Stomach (tissue), 9 donors: Measurements from ENCODE around the gene TFAP2B. TPM values are rescaled to one million over a fixed set of nuclear protein-coding genes. Genes with fewer than 3 reads are reported as not detected.

Experiments
- DNase-seq, 2 donors: peaks; one replicate each; pipeline versions ENCODE4 v3.0.0 to v3.0.0-alpha.2; 2013 to 2019
- H3K27ac ChIP-seq, 5 donors: fragments of 200-600 bp in 4 of 5; sonication (generic) in 4 of 5; one replicate each; pipeline ENCODE4 v1.5.1; 2013 to 2019; ENCODE audit warnings: mild to moderate bottlenecking in 1 of 5, moderate library complexity in 1 of 5
- H3K27me3 ChIP-seq, 3 donors: fragments of 200-600 bp; sonication (generic); one replicate each; pipeline ENCODE4 v1.5.1; 2017 to 2019; ENCODE audit warnings: mixed run types in 1 of 3
- H3K36me3 ChIP-seq, 4 donors: fragments of 200-600 bp; sonication (generic); 1 replicate in 3 of 4; 2 replicates in 1 of 4; pipeline ENCODE4 v1.5.1; 2016 to 2019
- H3K4me1 ChIP-seq, 4 donors: fragments of 200-600 bp; sonication (generic); one replicate each; pipeline ENCODE4 v1.5.1; 2016 to 2019
- H3K4me3 ChIP-seq, 4 donors: fragments of 200-600 bp; sonication (generic) in 3 of 4; one replicate each; pipeline ENCODE4 v1.5.1; 2016 to 2019; ENCODE audit warnings: mild to moderate bottlenecking in 1 of 4
- H3K9me3 ChIP-seq, 4 donors: fragments of 200-600 bp; sonication (generic); one replicate each; pipeline ENCODE4 v1.5.1; 2016 to 2019
- CTCF ChIP-seq, 7 experiments: fragments of 450-650 bp in 4 of 7; fragments of 200-600 bp in 3 of 7; sonication (generic) in 3 of 7; IDR thresholded peaks; one replicate each; pipeline ENCODE4 v1.5.1; 2016 to 2019; ENCODE audit warnings: antibody characterized with exemption in 7 of 7, control low read depth in 2 of 7, mild to moderate bottlenecking in 1 of 7
- EP300 ChIP-seq: sonication (generic); formaldehyde crosslinking; IDR thresholded peaks from one replicate; pipeline ENCODE4 v1.6.1; 2017; ENCODE audit warnings: antibody characterized with exemption
- POLR2A ChIP-seq, 4 donors: fragments of 450-650 bp; IDR thresholded peaks; one replicate each; pipeline ENCODE4 v1.6.1; 2016; ENCODE audit warnings: antibody characterized with exemption in 4 of 4, control low read depth in 2 of 4, mild to moderate bottlenecking in 1 of 4, moderate library complexity in 1 of 4
- POLR2AphosphoS5 ChIP-seq, 3 donors: sonication (generic); formaldehyde crosslinking; IDR thresholded peaks; one replicate each; pipeline ENCODE4 v1.6.1; 2016; ENCODE audit warnings: antibody characterized with exemption in 3 of 3
- WGBS, 5 donors: extraction: QIAGEN DNeasy Blood & Tissue Kit in 3 of 5; methylation state at CpG; one replicate each; pipeline versions ENCODE4 v1.1.5 to v1.1.7; 2013 to 2018; 5-methylcytosine and 5-hydroxymethylcytosine counted together
- intact Hi-C: fragments of 100-400 bp; cut with DNase I; formaldehyde crosslinking; loops from one replicate; pipeline ENCODE4 v1.15.1; 2023; ENCODE audit warnings: low total_unique reads
- polyA plus RNA-seq, 3 donors: library from polyadenylated mRNA; stranded (reverse); fragments of 200-250 nt; gene quantifications; one replicate each; pipeline ENCODE4 v1.2.3, GENCODE V29; 2013
- total RNA-seq, 5 donors: library from RNA; depleted of rRNA; stranded (reverse); fragments of >200 nt; gene quantifications; one replicate each; pipeline versions ENCODE4 v1.1.0 to v1.2.3, GENCODE V29; 2014 to 2016
- donor health status: healthy with polysubstance abuse.
- donor health status: Bipolar disorder and iron deficiency.
- donor health status: healthy.

The TFAP2B gene
- total and polyA plus RNA-seq, 8 donors: under 0.01 to 1.9 TPM; not detected in 6

- H3K27me3 ChIP-seq: peaks cover 5 to 100% (median 49%) of the 10 kb centered on the region in 3 donors
- TF ChIP-seq CTCF (IDR thresholded peaks at IDR 0.05): no peak
- no peak for TF ChIP-seq EP300
- no peak for TF ChIP-seq POLR2A (IDR thresholded peaks at IDR 0.05)
- no peak for TF ChIP-seq POLR2AphosphoS5 (IDR thresholded peaks at IDR 0.05)
- H3K36me3 ChIP-seq: no peaks in the 10 kb centered on the region
- no peak for DNase-seq
- H3K4me3 ChIP-seq: no peak overlapping the region
- H3K9me3 ChIP-seq: no peaks in the 10 kb centered on the region
- peaks cover 0 to 7% (median 2%) of the 10 kb centered on the region in 4 donors for H3K4me1 ChIP-seq
- 64 to 78% (median 73%) methylated on average over 5 of the region's 5 CpGs for WGBS, 5 donors
- H3K27ac ChIP-seq: no peak overlapping the region
- intact Hi-C loops: no loop called here
Observed at GRCh38 chr6:50834929-50835410, 16.3 kb downstream of the TFAP2B start.

GRCh38 chr6:50836231-50836630 is 17.6 kb downstream of the TFAP2B start:
- H3K36me3 ChIP-seq: no peaks in the 10 kb centered on the region

GRCh38 chr6:50837589-50838445 is 19.1 kb downstream of the TFAP2B start:
- no peak overlapping the region for H3K4me3 ChIP-seq
- no peaks in the 10 kb centered on the region for H3K36me3 ChIP-seq
- 10 to 16% (median 11%) methylated on average over 14 of the region's 14 CpGs for WGBS, 5 donors
- peaks cover 16 to 100% (median 65%) of the 10 kb centered on the region in 3 donors for H3K27me3 ChIP-seq
- H3K4me1 ChIP-seq: peaks cover 0 to 9% (median 2%) of the 10 kb centered on the region in 4 donors
- intact Hi-C loops: no loop called here
- H3K27ac ChIP-seq: no peak overlapping the region
- H3K9me3 ChIP-seq: peaks cover 0 to 4% (median 0%) of the 10 kb centered on the region in 4 donors
- DNase-seq: no peak
- TF ChIP-seq POLR2A (IDR thresholded peaks at IDR 0.05): no peak

More at GRCh38 chr6:50836231-50836630, 17.6 kb downstream of the TFAP2B start:
- intact Hi-C loops: no loop called here
- TF ChIP-seq EP300 (no peak), POLR2A (IDR thresholded peaks at IDR 0.05) (no peak), CTCF (IDR thresholded peaks at IDR 0.05) (no peak), POLR2AphosphoS5 (IDR thresholded peaks at IDR 0.05) (no peak)
- no peaks in the 10 kb centered on the region for H3K9me3 ChIP-seq
- H3K27ac ChIP-seq: no peak overlapping the region
- WGBS, 5 donors: 8 to 13% (median 9%) methylated on average over 22 of the region's 22 CpGs
- H3K4me1 ChIP-seq: peaks cover 0 to 7% (median 2%) of the 10 kb centered on the region in 4 donors
- H3K27me3 ChIP-seq: peaks cover 5 to 100% (median 53%) of the 10 kb centered on the region in 3 donors
- no peak overlapping the region for H3K4me3 ChIP-seq
- DNase-seq: no peak

GRCh38 chr6:50840112-50840810 is 21.6 kb downstream of the TFAP2B start:
- WGBS, 5 donors: 19 to 27% (median 25%) methylated on average over 15 of the region's 15 CpGs
- H3K27ac ChIP-seq: no peak overlapping the region
- H3K36me3 ChIP-seq: no peaks in the 10 kb centered on the region
- intact Hi-C loops: no loop called here
- TF ChIP-seq CTCF (IDR thresholded peaks at IDR 0.05) (no peak), EP300 (no peak), POLR2A (IDR thresholded peaks at IDR 0.05) (no peak), POLR2AphosphoS5 (IDR thresholded peaks at IDR 0.05) (no peak)
- no peak for DNase-seq
- H3K4me3 ChIP-seq: no peak overlapping the region
- H3K9me3 ChIP-seq: peaks cover 0 to 12% (median 0%) of the 10 kb centered on the region in 4 donors
- peaks cover 35 to 100% (median 84%) of the 10 kb centered on the region in 3 donors for H3K27me3 ChIP-seq
- peaks cover 0 to 11% (median 4%) of the 10 kb centered on the region in 4 donors for H3K4me1 ChIP-seq
